Effector CD8-positive, alpha-beta T cell (primary cell): ENCODE results near the gene ETS1.

Experiments used
- DNase-seq: peaks from one replicate; lab custom pipeline; 2025; lab: John Stamatoyannopoulos, UW

The ETS1 gene

DNA sequence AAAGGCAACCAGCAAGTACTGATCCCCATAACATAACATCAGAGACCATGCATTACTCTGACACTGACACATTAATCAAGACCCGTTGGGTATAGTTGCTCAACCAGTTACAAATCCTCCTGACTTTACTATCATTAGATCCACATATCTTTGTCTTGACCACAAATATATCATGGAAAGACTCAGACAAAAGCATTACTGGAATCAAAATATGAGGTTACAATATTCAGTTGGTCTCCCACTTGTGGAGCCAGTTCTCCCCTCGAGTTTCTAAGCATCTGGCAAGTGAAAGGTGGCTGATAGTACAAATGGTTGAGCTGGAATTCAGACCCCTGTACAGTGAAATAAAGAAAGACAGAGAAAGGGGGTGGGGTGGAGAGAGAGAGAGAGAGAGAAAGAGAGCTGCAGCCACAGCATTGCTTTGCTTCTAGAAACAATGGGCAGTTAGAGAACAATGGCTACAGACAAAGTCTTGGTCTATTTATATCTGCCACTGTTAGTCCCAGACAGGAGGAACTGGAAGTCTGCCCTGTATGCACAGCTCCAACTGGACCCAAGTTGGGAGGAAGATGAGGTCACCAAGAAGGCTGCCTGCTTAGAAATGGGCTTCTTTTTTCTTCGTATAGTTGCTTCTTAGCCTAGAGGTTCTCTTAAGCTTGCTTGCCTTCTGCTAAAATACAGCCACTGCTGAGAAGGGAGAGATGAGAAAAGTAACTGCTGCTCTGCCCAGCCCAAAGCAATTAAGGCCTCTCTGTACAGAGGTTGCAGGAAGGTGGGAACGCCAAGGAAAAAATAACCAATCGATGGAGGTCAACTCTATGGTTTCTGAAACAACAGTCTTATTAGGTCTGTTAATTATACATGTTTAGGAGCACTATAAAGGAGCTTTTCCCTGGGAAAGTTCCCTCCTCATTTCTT is 85.5 kb downstream of the ETS1 start:
- DNase-seq, result no peak

DNA sequence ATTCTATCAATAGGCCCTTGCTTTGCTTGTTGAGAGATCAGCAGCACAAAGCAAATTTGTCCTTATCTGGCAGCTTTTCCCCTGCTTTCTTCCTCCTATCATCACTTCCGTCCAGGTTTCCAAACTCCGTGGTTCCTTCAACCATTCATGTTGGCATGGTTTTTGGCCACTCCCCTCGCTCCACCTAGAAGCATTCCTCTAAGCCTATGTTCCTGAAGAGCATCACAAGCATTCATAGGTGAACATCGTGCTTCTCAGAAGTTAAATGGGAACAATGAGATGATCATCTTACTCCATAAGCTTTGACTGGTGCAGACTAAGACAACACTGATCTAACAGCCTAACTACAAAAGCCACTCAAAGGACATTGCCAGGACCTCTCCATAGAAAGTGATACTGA is 86.3 kb downstream of the ETS1 start:
- DNase-seq, result no peak

DNA sequence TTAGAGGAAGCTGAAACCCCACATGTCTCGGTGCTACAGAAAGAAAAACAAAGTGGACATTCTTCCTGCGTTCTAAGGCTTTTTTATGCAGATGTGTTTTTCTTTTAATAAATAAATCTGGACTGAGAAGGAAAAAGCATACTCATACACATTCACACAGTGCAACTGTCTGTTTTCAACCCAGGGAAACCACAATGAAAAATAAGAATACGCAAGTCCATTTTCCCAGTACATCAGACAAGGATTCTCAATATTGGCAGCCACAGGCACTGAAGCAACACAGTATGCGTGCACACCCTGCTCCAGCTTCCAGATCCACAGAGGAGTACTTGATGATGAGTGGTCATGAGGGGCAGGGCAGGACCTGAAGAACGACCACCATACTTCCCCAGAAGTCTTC is 86.9 kb downstream of the ETS1 start:
- DNase-seq, result no peak

DNA sequence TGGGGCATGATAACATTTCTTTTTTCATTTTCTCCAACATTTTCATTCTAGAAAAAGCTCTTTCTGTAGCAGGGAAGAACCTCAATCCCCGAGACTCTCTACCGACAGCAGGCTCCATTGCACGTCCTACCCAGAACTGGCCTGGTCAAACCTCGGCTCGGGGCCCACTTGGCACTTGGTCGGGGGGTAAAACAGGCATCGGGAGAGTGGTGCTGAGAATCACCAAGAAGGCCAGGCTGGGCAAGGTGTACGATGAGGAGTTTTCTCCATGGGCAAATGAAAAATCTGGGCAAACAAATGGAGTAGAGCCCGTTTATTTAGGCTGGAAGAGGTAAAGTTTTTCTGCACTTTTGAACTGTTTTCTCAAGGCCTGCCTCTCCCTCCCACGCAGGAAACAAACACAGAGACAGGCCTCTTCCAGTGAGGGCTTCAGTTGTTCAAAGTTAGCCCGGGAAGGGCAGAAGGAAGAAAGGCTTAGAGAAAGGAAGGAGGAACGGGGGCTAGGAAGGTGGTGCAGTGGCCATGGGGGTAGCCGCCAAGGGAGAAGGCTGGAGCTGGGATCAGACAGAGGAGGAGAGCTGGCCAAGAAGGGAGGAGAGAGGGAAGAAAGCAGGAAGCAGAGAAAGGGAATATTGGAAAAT is 87.6 kb downstream of the ETS1 start:
- DNase-seq, result no peak

DNA sequence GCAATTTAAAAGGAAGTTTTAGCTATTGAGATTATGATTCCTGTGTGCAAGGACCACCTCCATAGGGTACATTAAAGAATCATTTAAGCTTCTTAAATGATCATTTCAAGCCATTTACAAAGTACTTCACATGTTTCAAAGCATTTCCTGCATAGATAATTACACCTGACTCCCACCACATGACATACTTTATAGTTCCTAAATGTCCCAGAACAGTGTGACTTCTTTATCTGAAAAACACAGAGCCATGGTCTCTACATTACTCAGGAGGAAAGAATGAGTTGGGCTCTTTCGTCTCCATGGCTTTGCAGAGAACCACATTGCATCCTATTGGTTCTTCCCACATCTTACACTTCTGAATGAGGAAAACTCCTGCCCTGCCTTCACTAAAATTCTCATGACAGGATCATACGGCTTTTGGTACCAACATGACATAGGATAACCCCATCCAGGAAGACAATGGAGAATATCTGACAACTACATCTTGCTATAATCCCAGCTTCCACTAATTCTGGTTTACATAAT is 88.6 kb downstream of the ETS1 start:
- no peak for DNase-seq

DNA sequence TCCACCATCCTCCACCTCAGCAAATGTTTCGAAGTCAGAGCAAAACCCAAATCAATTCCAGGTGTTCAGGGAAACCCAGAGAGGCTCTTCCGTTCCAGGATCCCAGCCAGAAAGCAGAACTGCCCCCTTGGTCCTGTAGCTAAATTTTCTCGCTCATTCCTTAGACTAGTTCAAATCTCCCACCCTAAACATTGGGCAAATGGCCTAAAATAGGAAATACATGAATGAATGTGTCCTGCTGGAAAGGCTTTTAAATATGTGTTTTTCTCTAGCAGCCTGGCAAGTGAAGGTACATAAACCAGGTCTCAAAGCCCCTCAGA is 89.6 kb downstream of the ETS1 start:
- no peak for DNase-seq

DNA sequence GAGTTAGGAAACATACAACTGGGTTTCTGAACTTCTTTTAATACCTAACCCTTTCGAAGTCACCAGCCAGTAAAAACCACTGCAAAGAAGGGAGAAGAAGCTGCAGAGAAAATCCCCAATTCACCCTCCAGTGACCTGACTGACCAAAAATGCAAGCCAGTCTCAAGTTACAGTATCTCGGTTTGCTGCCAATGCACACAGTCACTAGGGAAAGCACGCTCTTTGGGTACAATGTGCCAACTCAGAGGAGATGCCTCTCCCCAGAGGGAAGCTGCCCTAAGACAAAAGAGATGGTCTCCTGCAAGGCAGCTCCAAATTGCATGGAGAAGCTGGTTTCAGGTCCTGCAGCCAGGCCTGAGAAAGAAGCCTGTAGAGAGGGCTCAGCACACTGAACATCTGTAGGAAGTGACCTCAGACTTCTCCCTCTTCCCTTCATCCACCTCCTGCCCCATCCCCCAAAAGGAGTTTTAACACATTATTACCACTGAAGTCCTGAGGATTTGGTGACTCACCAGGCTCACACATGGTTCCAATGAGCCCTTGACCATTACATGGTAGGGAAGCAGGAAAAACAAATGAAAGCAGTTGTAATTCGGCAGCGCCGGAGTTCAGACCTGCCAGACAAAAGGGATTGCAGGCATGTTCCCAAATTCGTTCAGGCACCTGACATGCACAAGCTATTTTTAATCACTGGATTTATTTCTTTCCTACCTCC is 90.1 kb downstream of the ETS1 start:
- DNase-seq, result no peak

DNA sequence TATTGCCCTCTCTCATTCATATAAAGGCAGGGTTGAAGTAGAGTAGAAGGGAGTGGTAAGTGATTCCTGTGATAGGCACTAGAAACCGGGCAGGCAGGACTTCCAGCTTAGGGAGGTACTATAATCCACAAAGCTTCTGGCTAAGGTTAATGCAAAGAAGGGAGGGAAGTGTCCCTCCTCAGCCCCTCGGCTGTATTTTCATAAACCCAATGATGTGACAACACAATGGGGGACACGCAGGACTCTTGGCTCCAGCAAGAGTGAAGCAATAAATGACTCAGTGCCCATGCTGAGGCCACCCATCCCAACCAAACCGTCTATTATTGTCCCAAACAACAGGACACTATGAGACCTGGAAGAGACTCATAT is 90.7 kb downstream of the ETS1 start:
- no peak for DNase-seq

DNA sequence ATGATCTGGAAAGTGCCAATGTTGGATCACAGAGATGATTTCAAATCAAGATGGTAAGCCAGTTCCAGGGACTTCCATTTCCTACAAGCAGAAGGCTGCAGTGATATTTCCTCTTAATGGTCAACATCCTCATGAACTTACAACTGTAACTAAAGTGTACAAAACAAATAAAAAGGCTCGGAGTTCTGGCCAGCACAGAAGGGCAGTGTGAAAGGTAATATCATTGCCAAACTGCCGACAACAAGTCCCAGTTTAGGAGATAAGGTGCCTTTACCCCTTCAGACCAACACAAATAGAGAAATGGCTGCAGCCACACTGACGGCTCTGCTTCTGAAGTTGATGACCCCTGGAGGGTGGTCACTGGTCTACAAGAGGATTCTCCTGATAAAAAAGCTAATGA is 91.1 kb downstream of the ETS1 start:
- no peak for DNase-seq

DNA sequence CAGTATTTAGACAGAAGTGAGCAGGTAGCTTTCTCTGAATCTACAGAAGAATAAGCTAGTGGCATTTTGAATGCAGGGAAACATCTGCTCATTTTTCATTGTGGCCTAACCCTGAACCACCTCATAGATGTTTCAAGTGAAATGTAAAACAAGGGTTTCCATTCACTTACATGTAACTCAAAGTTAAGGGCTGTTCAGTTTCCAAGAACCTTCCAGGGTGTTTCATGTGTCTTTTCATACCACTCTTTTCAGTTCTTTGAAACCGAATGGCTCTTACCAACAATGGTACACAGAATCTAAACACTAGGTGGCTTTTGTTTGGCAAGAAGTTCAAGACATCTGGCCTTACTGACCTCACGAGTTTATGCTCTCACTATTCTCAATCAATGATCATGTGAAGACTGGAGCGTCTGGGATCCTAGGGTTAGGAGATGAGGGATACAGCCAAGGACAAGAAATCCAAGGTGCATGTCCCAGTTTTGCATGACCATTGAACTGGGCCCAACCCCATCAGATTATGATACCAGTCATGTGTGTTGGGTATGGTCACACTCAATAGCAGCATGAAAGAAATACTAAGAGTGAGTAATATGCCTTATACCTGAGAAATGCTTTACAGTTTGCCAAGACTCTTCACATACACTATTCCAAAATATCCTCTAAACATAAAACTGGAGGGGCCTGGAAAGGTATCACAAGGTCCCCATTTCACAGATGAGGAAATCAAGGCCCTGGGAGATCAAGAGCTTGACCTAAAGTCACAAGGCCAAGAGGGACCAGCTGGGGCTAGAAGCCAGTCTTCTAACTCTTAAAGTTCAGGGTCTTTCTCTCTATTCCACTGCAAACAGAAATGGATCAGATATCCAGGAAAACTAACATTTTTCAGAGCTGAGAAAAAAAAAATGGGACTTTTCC is 92.7 kb downstream of the ETS1 start:
- DNase-seq, result no peak

DNA sequence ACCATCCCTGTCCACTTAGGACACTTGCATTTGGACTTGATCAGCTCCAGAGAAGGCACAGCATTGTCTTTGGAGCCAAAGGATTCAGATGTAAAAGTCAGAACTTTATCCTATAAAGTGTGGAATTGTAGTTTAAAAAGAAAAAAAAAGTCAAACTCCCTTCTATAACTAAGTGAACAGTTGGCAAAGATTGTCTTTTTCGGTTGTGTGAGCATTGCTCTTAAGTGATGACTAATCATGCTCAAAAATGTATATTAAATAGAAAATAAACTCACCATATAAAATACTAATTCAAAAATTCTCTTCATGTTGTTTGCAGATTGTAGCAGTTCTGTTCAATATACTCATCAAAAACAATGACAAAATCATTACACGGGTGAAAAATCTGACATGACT is 93.8 kb downstream of the ETS1 start:
- no peak for DNase-seq

DNA sequence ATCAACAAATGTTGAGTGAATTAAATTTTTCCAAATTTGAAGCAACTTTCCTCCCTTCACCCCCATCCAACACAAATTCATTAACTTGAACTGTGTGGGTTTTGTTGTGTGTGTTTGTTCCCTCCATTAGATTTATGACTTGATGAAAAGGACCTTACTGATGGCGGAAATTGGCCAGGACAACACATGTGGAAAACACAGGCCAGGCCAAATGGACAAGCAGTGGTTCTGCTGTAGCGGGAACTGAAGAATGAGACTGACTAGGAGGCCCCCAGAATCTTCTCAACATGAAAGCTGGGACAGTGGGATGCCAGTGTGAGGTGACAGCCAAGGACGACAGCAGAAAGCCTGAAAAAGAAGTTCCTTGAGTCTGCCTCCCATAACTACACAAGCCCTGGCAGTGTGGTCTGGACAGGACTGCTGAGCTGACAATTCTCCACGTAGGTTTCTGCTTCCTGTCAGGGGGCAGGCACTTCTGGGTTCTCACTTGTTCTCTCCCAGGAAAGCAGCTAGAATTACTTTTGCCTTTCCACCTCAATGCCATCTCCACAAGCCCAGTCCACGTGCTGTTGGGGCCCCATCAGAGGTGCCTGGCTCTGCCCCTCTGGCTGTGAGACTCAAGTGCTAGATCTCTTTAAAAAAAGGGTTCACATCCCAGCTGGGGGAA is 94.3 kb downstream of the ETS1 start:
- no peak for DNase-seq

DNA sequence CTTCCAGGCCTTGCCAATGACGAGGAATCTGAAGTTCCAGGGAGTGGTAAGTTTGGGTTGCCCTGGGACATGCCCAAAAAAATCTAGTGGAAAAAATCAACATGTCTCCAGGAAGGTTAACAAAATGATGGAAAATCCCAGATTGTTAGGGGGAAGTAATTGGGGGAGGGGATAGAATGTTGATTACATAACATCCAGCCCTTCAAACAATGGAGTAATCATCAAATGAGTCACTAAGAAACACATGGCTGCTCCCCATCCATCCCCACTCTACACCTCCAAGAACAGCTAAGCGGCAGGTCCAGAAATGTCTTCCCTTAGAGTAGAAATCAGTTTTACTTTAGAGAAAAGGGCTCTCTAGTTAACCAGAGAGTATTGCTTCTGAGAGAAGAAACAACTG is 94.9 kb downstream of the ETS1 start:
- DNase-seq, result no peak

DNA sequence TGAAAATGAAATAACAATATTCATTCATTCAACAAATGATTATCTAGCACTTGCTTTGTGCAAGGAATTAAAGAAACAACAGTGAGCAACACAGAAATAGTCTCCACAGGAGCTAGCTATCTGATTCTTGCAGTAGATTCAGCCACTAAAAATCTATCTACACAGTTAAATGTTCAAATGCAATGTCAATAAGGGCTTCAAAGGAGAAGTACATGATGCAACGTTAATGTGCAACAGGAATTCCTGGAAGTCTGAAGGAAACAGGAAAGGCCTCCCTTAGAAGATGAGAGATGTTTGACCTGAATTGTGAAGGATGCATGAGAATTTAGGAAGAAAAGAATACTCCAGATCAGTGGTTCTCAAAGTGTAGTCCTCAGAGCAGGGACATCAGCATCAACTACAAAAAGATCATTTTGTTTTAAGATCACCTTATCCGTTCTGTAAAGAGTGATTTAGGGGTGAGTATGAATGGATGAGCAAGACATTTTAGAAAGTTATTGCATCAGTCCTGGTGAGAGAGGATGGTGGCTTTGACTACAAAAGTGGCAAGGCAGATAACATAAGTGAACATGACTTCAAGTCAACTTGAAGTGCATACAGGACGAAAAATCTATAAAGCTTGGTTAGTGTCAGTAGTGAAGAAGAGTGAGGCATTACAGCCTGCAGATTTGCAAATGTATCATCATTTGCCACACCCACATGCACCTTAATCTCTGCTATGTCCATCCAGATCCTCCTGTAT is 96.0 kb downstream of the ETS1 start:
- no peak for DNase-seq

DNA sequence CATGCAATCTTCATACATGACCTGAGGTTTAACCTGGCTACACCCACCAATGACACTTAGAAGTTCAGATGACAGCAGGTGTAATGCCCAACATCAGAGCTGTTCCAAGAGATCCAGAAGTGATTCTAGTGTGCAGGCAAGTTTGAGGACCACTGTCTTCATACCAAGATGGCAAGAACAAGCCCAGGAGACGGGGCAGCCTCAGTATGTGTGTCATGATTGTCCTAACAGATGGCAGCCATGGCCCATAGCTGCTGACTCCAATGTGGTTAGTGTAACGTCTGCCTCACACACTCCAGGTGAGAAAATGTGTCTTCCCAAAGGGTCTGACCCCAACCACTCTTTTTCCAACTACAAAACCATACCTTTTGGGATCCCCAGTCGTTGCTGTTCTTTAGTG is 97.3 kb downstream of the ETS1 start:
- no peak for DNase-seq

DNA sequence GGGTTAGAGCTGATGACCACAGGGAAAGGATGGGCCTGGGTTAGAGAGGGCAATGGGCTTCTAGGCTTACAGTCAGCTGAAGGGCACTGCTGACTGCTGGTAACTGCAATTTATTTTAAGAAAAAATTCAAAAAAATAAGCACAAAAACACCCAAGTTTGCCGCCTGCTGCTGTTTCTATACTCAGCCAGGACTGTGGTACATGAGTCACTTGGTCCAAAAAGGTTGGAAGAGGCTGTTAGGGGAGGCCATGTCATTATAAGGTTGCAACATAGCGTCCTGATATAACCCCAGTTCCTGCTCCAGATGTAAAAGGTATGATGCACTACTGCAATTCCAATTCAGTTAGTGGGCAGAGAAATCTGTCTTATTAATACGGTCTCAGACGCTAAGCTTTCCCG is 98.9 kb downstream of the ETS1 start:
- no peak for DNase-seq

DNA sequence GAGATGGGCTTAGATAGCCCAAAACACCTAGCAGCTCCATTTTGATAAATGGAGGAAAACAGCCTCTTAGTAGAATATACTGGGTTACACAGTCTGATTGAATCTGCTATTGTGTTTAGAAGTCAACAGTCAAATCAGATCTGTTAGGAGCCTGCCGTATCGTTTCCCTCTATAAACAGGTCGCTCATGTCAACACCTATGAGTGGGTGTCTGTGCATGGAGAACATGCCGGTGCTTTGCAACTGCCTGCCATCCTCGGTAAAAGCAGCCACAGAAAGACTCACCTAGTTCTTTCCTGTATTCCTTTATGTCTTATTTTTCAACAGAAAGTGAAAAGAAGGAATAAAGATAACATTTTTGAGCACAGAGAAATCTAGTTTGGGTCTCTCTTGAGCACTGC is 99.4 kb downstream of the ETS1 start:
- no peak for DNase-seq

DNA sequence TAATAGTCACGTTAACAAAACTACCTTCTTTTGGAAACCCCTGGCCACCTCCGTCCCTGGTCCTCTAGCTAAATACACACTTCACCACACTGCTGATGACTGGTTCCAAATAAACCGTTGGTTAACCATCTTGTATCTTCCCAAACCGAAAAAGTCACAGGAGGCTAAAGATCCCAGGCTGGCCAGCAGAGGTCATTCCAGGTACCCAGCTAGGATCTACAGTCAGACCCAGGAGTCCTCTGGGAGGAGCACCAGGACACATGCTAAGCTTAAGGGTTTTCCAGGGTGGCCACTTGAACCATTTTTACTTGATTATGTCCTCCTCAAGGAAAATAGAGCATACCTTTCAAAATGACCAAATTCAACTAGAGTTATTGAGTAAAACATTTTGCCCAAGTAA is 103.2 kb downstream of the ETS1 start:
- DNase-seq, result no peak

DNA sequence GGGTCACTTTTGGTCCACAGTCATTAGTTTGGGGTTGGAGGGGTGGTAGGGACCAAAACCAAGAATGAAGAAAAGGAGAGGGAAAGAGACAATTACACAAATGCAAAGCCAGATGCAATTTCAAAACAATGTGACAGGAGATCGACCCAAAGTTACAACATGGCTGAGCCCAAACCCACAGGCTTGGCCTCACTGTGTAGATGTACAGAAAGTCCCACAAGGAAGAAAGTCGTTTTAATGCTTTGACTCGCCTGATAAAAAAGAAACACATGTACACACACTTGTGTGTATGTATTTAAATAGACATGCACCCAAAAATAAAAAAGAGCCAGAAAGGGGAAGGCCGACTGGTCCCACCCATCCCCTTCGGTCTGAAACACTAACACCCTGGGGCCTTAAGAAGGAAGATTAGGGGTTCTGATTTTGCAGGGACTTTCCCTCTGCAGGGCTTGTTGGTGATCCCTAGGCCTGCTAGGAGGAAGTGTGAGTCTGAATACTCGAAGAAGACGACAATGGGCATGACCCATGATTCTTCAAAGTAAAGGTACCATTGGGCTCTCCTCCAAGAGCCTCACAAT is 104.1 kb downstream of the ETS1 start:
- DNase-seq, result no peak

DNA sequence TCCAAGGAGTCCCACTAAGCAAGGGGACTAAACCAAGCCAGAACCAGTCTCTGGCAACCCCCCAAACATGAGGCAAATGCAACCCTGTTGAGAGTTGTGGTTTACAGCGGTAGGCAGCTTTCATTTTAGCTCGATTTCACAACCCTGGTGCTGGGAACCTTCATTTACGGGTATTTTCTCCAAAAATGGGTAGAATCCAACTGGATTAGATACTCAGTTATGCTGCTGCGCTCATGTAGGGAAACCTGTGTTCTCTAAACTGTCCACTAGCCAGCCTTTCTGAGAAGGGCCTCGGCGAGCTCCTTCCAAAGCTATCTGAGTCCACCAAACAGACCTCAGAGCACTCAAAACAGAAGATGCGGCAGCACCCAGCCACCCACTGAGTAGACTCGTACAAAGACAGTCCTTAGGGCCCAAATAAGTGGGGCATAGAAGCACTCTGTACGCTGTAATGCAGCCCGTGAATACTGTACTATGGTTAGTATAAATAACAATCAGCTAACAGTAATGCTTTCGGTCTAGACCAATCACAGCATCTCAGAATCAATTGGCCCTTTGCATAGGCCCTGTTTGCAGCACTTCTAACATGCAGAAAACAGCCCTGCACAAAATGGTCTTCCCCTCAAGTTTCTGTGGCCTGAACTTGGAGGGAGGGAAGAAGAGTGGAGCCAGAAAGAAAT is 104.7 kb downstream of the ETS1 start:
- DNase-seq, result peak; percentile 40
